Prostate gland (tissue), 2 donors: Measurements from ENCODE around the gene ZFP3.

Experiments used
- CTCF ChIP-seq, 4 experiments: fragments of 200-600 bp in 2 of 4; fragments of 450-650 bp in 2 of 4; sonication (generic) in 2 of 4; IDR thresholded peaks; 1 replicate in 3 of 4; 2 replicates in 1 of 4; pipeline ENCODE4 v1.5.1; 2016 to 2019; ENCODE audit warnings: antibody characterized with exemption in 4 of 4, mild to moderate bottlenecking in 2 of 4, moderate library complexity in 2 of 4
- POLR2A ChIP-seq: fragments of 450-650 bp; IDR thresholded peaks from one replicate; pipeline ENCODE4 v1.6.1; 2016; ENCODE audit warnings: antibody characterized with exemption, mild to moderate bottlenecking

DNA sequence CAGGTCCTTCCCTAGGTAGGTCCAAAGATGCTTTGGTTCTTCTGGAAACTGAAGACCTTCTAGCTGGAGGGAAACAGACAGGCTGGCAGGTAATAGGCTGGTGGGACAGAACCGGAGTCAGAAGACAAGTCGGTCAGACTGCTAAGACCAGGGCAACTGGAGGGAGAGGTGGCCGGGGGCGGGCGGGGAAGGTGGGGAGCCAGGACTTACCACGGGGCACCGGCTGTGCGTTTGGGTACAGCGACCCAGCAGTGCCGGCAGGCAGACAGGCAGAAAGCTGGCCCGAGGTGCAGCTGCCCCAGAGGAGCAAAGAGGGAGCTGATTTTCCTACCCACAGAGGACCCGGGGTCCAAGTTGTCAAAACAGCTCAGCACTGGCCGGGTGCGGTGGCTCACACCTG lies 43.6 kb upstream of the ZFP3 start:
- TF ChIP-seq CTCF (IDR thresholded peaks at IDR 0.05) = no peak
- no peak for TF ChIP-seq POLR2A
